H54 (cell line): ENCODE measurements around the gene GBP7.
"Not testable (repeated sequence)": the region's sequence is repeated elsewhere in the genome, so short reads cannot be mapped to it uniquely, and the experiment has no call there.

Experiments used
- DNase-seq: peaks from one replicate; pipeline ENCODE4 v3.0.0; 2011; ENCODE audit warnings: low spot score, mixed read lengths; ENCODE audit not compliant: insufficient read length
- FAIRE-seq: peaks from 3 replicates; lab custom pipeline; 2011; peaks lifted over from hg19 to GRCh38; lab: Jason Lieb, UNC
- POLR2A ChIP-seq: IDR thresholded peaks from 2 replicates; pipeline ENCODE4 v1.6.1; 2011; ENCODE audit warnings: low read depth, mild to moderate bottlenecking, low read length

The GBP7 gene, protein sequence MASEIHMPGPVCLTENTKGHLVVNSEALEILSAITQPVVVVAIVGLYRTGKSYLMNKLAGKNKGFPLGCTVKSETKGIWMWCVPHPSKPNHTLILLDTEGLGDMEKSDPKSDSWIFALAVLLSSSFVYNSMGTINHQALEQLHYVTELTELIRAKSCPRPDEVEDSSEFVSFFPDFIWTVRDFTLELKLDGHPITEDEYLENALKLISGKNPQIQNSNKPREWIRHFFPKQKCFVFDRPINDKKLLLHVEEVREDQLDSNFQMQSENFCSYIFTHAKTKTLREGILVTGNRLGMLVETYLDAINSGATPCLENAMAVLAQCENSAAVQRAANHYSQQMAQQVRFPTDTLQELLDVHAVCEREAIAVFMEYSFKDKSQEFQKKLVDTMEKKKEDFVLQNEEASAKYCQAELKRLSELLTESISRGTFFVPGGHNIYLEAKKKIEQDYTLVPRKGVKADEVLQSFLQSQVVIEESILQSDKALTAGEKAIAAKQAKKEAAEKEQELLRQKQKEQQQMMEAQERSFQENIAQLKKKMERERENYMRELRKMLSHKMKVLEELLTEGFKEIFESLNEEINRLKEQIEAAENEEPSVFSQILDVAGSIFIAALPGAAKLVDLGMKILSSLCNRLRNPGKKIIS

DNA sequence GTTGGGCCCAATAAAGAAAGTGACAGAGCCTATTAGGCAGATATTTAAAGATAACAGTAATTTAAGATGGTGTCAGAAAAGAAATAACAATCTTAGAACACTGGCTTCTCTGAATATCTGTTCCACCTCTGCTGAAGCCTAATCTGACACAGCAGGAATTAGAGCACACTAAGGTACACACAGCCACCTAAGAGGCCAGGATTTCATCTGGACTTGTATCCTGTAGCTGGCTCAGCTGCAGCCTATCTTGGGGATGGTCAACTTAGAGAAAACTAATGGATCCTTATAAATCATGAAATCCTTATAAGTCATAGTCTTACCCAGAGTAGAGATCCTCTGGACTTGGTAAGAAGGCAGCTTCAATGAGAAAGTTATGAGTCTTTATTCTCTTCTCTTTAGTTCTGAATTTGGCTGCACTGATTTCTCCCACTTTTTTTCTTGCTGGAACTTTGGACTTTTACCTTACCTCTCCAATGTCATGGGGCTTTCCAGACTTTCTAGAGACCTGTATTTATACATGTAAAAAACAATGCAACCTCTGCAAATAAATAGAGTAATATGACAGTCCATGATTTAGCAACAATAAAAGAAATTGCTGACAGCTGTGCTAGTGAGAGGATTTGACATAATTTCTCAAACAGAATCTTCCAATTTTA, at the start of gene GBP7:
GBP7 (minus strand) TSS at position 403 of the 656 bp plus-strand sequence. CDS start 4,068 bp downstream, outside the sequence.
- FAIRE-seq (no peak), DNase-seq (no peak)
- no peak for TF ChIP-seq POLR2A

- DNase-seq: no peak
- no peak for TF ChIP-seq POLR2A
- no peak for FAIRE-seq
Observed at GRCh38 chr1:89221341-89221740, 45.5 kb upstream of the GBP7 start.

- not testable (repeated sequence) for FAIRE-seq
Observed at GRCh38 chr1:89219851-89220250, 44.0 kb upstream of the GBP7 start.

GRCh38 chr1:89218941-89219340, 43.1 kb upstream of the GBP7 start:
- not testable (repeated sequence) for FAIRE-seq, DNase-seq

More at GRCh38 chr1:89219851-89220250, 44.0 kb upstream of the GBP7 start:
- DNase-seq: not testable (repeated sequence)

DNA sequence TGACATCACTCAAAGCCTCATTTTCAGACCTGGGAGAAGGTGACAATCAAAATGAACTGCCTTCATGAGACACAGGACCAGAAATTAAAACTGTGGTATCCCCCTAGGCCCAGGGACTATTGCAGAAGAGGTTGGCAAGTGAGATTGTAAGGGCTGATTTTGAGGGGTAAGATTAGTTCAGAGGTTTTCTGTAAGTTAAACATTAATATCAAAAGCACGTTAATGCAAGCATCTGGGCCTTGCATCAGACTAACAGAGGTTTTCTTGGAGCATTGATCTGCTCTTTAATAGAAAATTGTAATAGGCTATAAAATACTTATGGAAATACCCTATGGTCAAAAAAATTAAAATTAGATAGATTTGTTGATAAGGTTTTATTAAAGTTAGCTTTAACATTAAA, 37.5 kb upstream of the GBP7 start:
- FAIRE-seq (no peak), DNase-seq (no peak)
- no peak for TF ChIP-seq POLR2A

GRCh38 chr1:89211035-89211634, 35.3 kb upstream of the GBP7 start:
- TF ChIP-seq POLR2A: no peak
- DNase-seq: no peak
- FAIRE-seq: no peak

- no peak for TF ChIP-seq POLR2A
- DNase-seq: no peak
- no peak for FAIRE-seq
Observed at GRCh38 chr1:89206373-89206772, 30.6 kb upstream of the GBP7 start.

GRCh38 chr1:89203166-89203565, 27.4 kb upstream of the GBP7 start:
- TF ChIP-seq POLR2A: no peak
- FAIRE-seq (no peak), DNase-seq (no peak)

DNA sequence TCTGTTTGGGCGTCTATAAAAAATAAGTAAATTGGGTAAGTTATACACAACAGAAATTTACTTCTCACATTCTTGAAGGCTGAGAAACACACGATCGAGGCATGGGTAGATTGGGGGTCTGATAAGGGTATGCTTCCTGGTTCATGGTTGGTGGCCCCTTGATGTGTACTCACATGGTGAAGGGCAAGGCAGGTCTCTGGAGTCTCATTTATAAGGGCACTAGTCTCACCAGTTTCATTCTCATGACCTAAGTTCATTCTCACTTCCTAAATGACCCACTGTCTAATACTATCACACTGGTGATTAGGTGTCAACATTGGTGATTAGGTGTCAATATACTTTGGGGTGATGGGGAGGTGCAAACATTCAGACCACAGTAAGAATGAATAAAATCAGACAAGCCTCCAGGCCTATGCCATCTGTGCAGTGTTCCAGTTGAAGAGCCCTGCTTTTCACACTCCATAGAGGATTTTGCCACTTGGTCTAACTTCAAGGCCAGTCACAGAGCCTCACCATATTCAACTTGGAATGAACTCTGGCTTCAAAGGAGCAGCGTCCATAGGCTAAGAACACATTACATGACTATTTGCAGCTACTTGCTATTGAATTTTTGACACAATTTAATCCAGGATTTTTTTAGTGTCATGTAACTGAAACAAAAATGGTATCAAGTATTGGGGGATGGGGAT, 25.4 kb upstream of the GBP7 start:
- DNase-seq (no peak), FAIRE-seq (no peak)
- TF ChIP-seq POLR2A: no peak

DNA sequence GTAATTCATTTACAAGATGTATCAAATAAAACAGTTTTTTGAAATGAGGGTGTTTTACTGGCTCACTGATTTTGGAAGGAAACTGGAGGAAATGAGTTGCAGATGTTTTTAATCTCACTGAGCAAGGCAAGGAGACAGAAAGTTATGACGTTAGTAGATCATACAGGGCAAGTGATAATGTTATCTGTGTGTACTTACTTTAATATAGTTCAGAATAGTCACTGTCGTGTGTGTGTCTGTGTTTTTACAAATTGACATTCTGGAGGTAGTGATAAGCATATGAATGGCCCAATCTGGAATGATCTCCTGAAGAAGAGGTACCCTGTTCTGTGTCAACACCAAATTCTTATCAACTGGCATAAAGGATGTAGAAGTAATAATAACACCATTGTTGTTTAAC, 24.9 kb upstream of the GBP7 start:
- DNase-seq (no peak), FAIRE-seq (no peak)
- TF ChIP-seq POLR2A: no peak

GRCh38 chr1:89199525-89200031, 23.8 kb upstream of the GBP7 start:
- no peak for TF ChIP-seq POLR2A
- DNase-seq (no peak), FAIRE-seq (no peak)

- FAIRE-seq (no peak), DNase-seq (no peak)
- no peak for TF ChIP-seq POLR2A
Observed at GRCh38 chr1:89198491-89199072, 22.8 kb upstream of the GBP7 start, which contains the start of gene GBP4. Gene GBP4 (minus strand): TSS chr1:89198942. CDS start chr1:89198834, 108 bp downstream.

- TF ChIP-seq POLR2A: no peak
- DNase-seq (no peak), FAIRE-seq (no peak)
Observed at GRCh38 chr1:89198081-89198480, 22.3 kb upstream of the GBP7 start.
